ENCODE data around the gene KRTAP10-11.
"Not testable (repeated sequence)": the region's sequence is repeated elsewhere in the genome, so short reads cannot be mapped to it uniquely, and the experiment has no call there.

KRTAP10-11 gene

GRCh38 chr21:44626262-44626661 is 20.0 kb upstream of the KRTAP10-11 start:
- DNase-seq (ENCODE audit: low spot score), result no peak
- TF ChIP-seq CTCF (IDR thresholded peaks at IDR 0.05; ENCODE audit: extremely low read depth, insufficient read depth, missing control alignments), result no peak
- in situ Hi-C loops (cut with MboI; ENCODE audit: low pct_unique_long_range_greater_than_20kb, low sequenced_read_pairs, unreplicated experiment), result no loop called here

DNA sequence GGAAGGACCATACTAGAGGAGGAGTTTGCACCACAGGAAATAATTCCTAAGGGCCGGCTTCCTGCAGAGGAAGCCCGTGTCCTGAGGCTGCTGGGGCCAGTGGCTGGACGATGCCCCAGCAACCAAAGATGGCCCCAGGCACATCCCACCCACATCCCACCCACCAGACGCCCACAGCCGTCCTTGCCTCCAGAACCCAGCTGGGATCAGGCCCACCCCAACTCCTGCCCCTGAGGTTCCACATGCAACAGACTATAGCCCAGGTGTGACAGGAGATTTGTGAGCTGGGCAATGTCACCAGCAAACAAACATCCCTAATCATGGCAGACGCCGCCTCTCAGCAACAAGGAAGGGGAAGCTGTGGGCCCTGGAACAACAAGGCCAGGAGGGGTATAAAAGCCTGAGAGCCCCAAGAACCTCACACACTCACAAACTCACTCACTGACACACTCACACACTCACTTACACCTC is 19.5 kb upstream of the KRTAP10-11 start, which contains the start of gene KRTAP10-9:
TSS of gene KRTAP10-9 (plus strand) at position 421 of the 471 bp plus-strand sequence. CDS start 79 bp downstream, outside the sequence.
- DNase-seq (ENCODE audit: low spot score), result no peak
- in situ Hi-C loops (cut with MboI; ENCODE audit: low pct_unique_long_range_greater_than_20kb, low sequenced_read_pairs, unreplicated experiment), result no loop called here
- TF ChIP-seq CTCF (IDR thresholded peaks at IDR 0.05; ENCODE audit: extremely low read depth, insufficient read depth, missing control alignments), result no peak

GRCh38 chr21:44627181-44627822 is 18.9 kb upstream of the KRTAP10-11 start:
- DNase-seq (ENCODE audit: low spot score); in situ Hi-C loops (cut with MboI; ENCODE audit: low pct_unique_long_range_greater_than_20kb, low sequenced_read_pairs, unreplicated experiment): not testable (repeated sequence)

GRCh38 chr21:44627831-44628233 is 18.4 kb upstream of the KRTAP10-11 start:
- DNase-seq (ENCODE audit: low spot score); in situ Hi-C loops (cut with MboI; ENCODE audit: low pct_unique_long_range_greater_than_20kb, low sequenced_read_pairs, unreplicated experiment): not testable (repeated sequence)

- no peak for DNase-seq (ENCODE audit: low spot score)
- in situ Hi-C loops (cut with MboI; ENCODE audit: low pct_unique_long_range_greater_than_20kb, low sequenced_read_pairs, unreplicated experiment), result no loop called here
- no peak for TF ChIP-seq CTCF (IDR thresholded peaks at IDR 0.05; ENCODE audit: extremely low read depth, insufficient read depth, missing control alignments)
Measured at GRCh38 chr21:44628707-44629391, 17.4 kb upstream of the KRTAP10-11 start.

DNA sequence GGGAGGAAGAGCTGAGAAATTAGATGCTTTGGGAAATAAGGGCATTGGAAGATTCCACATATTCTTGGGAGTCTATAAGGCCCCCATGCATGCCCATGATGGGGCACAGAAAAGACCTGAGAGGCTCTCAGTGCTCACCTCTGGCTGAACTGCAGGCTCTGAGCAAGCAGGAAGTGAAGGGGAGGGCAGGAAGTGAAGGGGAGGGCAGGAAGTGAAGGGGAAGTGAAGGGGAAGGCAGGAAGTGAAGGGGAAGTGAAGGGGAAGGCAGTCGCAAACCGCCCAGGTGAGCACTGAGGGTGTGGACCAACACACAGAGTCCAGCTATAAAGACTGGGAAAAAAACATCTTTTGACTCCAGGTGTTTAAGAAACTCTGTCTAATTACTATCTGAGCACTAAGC is 15.8 kb upstream of the KRTAP10-11 start:
- TF ChIP-seq CTCF (IDR thresholded peaks at IDR 0.05; ENCODE audit: extremely low read depth, insufficient read depth, missing control alignments), result no peak
- DNase-seq (ENCODE audit: low spot score), result no peak
- in situ Hi-C loops (cut with MboI; ENCODE audit: low pct_unique_long_range_greater_than_20kb, low sequenced_read_pairs, unreplicated experiment), result no loop called here

- no peak for TF ChIP-seq CTCF (IDR thresholded peaks at IDR 0.05; ENCODE audit: extremely low read depth, insufficient read depth, missing control alignments)
- no peak for DNase-seq (ENCODE audit: low spot score)
- in situ Hi-C loops (cut with MboI; ENCODE audit: low pct_unique_long_range_greater_than_20kb, low sequenced_read_pairs, unreplicated experiment), result no loop called here
Measured at GRCh38 chr21:44632067-44632466, 14.1 kb upstream of the KRTAP10-11 start.

All from GM13977 (cell line).